GM19372 (cell line): ENCODE measurements around the gene LGI1.

Source experiments
- ATAC-seq: cut with Tn5 transposase; IDR thresholded peaks from one replicate; pipeline ENCODE4 v1.9.1; 2021; ENCODE audit warnings: mild to moderate bottlenecking, low read depth, moderate library complexity; ENCODE audit not compliant: unreplicated experiment

The LGI1 gene

GRCh38 chr10:93844979-93845626 is 87.4 kb downstream of the LGI1 start:
- ATAC-seq = no peak
